Stimulated activated CD4-positive, alpha-beta T cell treated with anti-CD3 and anti-CD28 coated beads, Interleukin-2, amount 100 ng/mL, for 4 hours (primary cell): ENCODE data around the gene CARD19.
"Not testable (repeated sequence)": the region's sequence is repeated elsewhere in the genome, so short reads cannot be mapped to it uniquely, and the experiment has no call there.

Experiments
- DNase-seq: peaks from one replicate; pipeline ENCODE4 v3.0.0-alpha.2; 2020; ENCODE audit warnings: low read depth

The CARD19 gene

GRCh38 chr9:93088656-93089015, 7.4 kb upstream of the CARD19 start:
- DNase-seq = no peak

GRCh38 chr9:93089024-93089423, 7.0 kb upstream of the CARD19 start:
- DNase-seq = no peak

- DNase-seq = no peak
Measured at GRCh38 chr9:93089481-93089991, 6.5 kb upstream of the CARD19 start.

- no peak for DNase-seq
Measured at GRCh38 chr9:93090091-93090655, 5.8 kb upstream of the CARD19 start.

- no peak for DNase-seq
Measured at GRCh38 chr9:93091056-93091452, 5.0 kb upstream of the CARD19 start.

GRCh38 chr9:93091453-93092081, 4.5 kb upstream of the CARD19 start:
- peak; percentile 52 for DNase-seq

GRCh38 chr9:93092251-93092991, 3.6 kb upstream of the CARD19 start:
- DNase-seq = no peak

GRCh38 chr9:93093127-93093876, 2.7 kb upstream of the CARD19 start:
- DNase-seq = no peak

- DNase-seq = no peak
Measured at GRCh38 chr9:93093877-93094657, 1.9 kb upstream of the CARD19 start.

GRCh38 chr9:93094658-93095204, 1.3 kb upstream of the CARD19 start:
- DNase-seq = no peak

GRCh38 chr9:93095205-93096130, 549 bp upstream of the CARD19 start:
- peak; percentile 100 for DNase-seq

- DNase-seq = no peak
Measured at GRCh38 chr9:93096811-93097382, 880 bp downstream of the CARD19 start.

- DNase-seq = no peak
Measured at GRCh38 chr9:93097511-93098201, 1.6 kb downstream of the CARD19 start.

GRCh38 chr9:93098236-93098946, 2.4 kb downstream of the CARD19 start:
- peak; percentile 41 for DNase-seq

GRCh38 chr9:93099551-93100275, 3.7 kb downstream of the CARD19 start:
- no peak for DNase-seq

- DNase-seq = no peak
Measured at GRCh38 chr9:93100276-93100636, 4.2 kb downstream of the CARD19 start.

- DNase-seq = not testable (repeated sequence)
Measured at GRCh38 chr9:93101086-93101485, 5.1 kb downstream of the CARD19 start.

GRCh38 chr9:93105620-93106019, 9.6 kb downstream of the CARD19 start:
- DNase-seq = no peak
